ENCODE measurements around the gene DPM2.

DPM2 gene

GRCh38 chr9:127973169-127974000 lies 35.7 kb upstream of the DPM2 start:
- ChIA-PET POLR2A (ENCODE audit: low non-redundant PET) (interaction anchor here (0.5 kb wide), 1 partner anchor 61 kb away, joined by 3 read pairs; no protein-coding TSS in a partner anchor), CTCF (interaction anchor here (0.9 kb wide), 1 partner anchor 31 kb away, joined by 3 read pairs; no protein-coding TSS in a partner anchor)
- no peak for DNase-seq (ENCODE audit: low spot score)
- peak overlapping the region; percentile 100 for H3K27ac ChIP-seq
- TF ChIP-seq CTCF (conservative IDR thresholded peaks at IDR 0.05; ENCODE audit: low read depth), result no peak

GRCh38 chr9:127972236-127972871 lies 34.7 kb upstream of the DPM2 start:
- no peak for TF ChIP-seq CTCF (conservative IDR thresholded peaks at IDR 0.05; ENCODE audit: low read depth)
- CTCF ChIA-PET, result interaction anchor here (0.6 to 3.2 kb wide), 3 partner anchors 29 to 283 kb away, joined by 3 to 14 read pairs (median 3); no protein-coding TSS in a partner anchor
- H3K27ac ChIP-seq, result peak overlapping the region; percentile 100
- no peak for DNase-seq (ENCODE audit: low spot score)
- POLR2A ChIA-PET (ENCODE audit: low non-redundant PET), result interaction anchor here (1.0 to 2.3 kb wide), 2 partner anchors 8 to 28 kb away, joined by 3 to 9 read pairs; partner anchors contain the start of gene EEIG1

- CTCF ChIA-PET, result interaction anchor here (0.6 to 3.2 kb wide), 3 partner anchors 28 to 386 kb away, joined by 3 to 14 read pairs (median 3); no protein-coding TSS in a partner anchor
- TF ChIP-seq CTCF (conservative IDR thresholded peaks at IDR 0.05; ENCODE audit: low read depth), result no peak
- peak overlapping the region; percentile 100 for H3K27ac ChIP-seq
- no peak for DNase-seq (ENCODE audit: low spot score)
- POLR2A ChIA-PET (ENCODE audit: low non-redundant PET), result interaction anchor here (1.0 to 2.3 kb wide), 2 partner anchors 9 to 27 kb away, joined by 3 to 9 read pairs; partner anchors contain the start of gene EEIG1
Measured at GRCh38 chr9:127971357-127972235, 33.9 kb upstream of the DPM2 start.

- ChIA-PET POLR2A (ENCODE audit: low non-redundant PET) (interaction anchor here (0.7 to 2.3 kb wide), 3 partner anchors 10 to 127 kb away, joined by 3 to 9 read pairs (median 3); partner anchors contain the start of gene EEIG1), CTCF (interaction anchor here (0.6 to 3.2 kb wide), 5 partner anchors 9 to 398 kb away, joined by 3 to 14 read pairs (median 5); no protein-coding TSS in a partner anchor)
- no peak for TF ChIP-seq CTCF (conservative IDR thresholded peaks at IDR 0.05; ENCODE audit: low read depth)
- no peak for DNase-seq (ENCODE audit: low spot score)
- peak overlapping the region; percentile 100 for H3K27ac ChIP-seq
Measured at GRCh38 chr9:127970401-127971313, 33.0 kb upstream of the DPM2 start.

GRCh38 chr9:127968700-127969383 lies 31.2 kb upstream of the DPM2 start:
- H3K27ac ChIP-seq, result peak overlapping the region; percentile 100
- POLR2A ChIA-PET (ENCODE audit: low non-redundant PET), result no interaction called here
- CTCF ChIA-PET, result no interaction called here
- TF ChIP-seq CTCF (conservative IDR thresholded peaks at IDR 0.05; ENCODE audit: low read depth), result no peak
- DNase-seq (ENCODE audit: low spot score), result peak; percentile 87
